ENCODE data around the gene PRPF40A.

Gene PRPF40A

GRCh38 chr2:152606941-152607340 is 110.3 kb downstream of the PRPF40A start (continued):
- TF ChIP-seq SALL2 (tag by site-specific recombination; IDR thresholded peaks at IDR 0.05; ENCODE audit: borderline replicate concordance), result no peak
- no peak for TF ChIP-seq KLF9 (tag by site-specific recombination; IDR thresholded peaks at IDR 0.05; ENCODE audit: low read depth)
- no peak for TF ChIP-seq ZFP69B (tag by site-specific recombination; IDR thresholded peaks at IDR 0.05)
- TF ChIP-seq REPIN1 (tag by site-specific recombination; IDR thresholded peaks at IDR 0.05; ENCODE audit: low read depth), result no peak
- no peak for TF ChIP-seq ATF2 (tag by site-specific recombination; IDR thresholded peaks at IDR 0.05; ENCODE audit: low read depth)
- no peak for TF ChIP-seq ZNF2 (tag by site-specific recombination; IDR thresholded peaks at IDR 0.05)
- TF ChIP-seq, protein P1, sequence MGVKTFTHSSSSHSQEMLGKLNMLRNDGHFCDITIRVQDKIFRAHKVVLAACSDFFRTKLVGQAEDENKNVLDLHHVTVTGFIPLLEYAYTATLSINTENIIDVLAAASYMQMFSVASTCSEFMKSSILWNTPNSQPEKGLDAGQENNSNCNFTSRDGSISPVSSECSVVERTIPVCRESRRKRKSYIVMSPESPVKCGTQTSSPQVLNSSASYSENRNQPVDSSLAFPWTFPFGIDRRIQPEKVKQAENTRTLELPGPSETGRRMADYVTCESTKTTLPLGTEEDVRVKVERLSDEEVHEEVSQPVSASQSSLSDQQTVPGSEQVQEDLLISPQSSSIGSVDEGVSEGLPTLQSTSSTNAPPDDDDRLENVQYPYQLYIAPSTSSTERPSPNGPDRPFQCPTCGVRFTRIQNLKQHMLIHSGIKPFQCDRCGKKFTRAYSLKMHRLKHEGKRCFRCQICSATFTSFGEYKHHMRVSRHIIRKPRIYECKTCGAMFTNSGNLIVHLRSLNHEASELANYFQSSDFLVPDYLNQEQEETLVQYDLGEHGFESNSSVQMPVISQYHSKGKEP (tag by site-specific recombination; IDR thresholded peaks at IDR 0.05), result no peak
- no peak for TF ChIP-seq ZNF792 (tag by site-specific recombination; IDR thresholded peaks at IDR 0.05)

- H3K36me3 ChIP-seq (ENCODE audit: control insufficient read depth in 2 of 2, insufficient read depth in 1 of 2, low read length in 2 of 2), result peaks cover 0 to 3% of the 10 kb centered on the region in 2 experiments; a peak in 1 of 3 replicates
- H3K27ac ChIP-seq (ENCODE audit: extremely low read depth, low read depth, low read length), result no peak overlapping the region
- TF ChIP-seq, protein P2, sequence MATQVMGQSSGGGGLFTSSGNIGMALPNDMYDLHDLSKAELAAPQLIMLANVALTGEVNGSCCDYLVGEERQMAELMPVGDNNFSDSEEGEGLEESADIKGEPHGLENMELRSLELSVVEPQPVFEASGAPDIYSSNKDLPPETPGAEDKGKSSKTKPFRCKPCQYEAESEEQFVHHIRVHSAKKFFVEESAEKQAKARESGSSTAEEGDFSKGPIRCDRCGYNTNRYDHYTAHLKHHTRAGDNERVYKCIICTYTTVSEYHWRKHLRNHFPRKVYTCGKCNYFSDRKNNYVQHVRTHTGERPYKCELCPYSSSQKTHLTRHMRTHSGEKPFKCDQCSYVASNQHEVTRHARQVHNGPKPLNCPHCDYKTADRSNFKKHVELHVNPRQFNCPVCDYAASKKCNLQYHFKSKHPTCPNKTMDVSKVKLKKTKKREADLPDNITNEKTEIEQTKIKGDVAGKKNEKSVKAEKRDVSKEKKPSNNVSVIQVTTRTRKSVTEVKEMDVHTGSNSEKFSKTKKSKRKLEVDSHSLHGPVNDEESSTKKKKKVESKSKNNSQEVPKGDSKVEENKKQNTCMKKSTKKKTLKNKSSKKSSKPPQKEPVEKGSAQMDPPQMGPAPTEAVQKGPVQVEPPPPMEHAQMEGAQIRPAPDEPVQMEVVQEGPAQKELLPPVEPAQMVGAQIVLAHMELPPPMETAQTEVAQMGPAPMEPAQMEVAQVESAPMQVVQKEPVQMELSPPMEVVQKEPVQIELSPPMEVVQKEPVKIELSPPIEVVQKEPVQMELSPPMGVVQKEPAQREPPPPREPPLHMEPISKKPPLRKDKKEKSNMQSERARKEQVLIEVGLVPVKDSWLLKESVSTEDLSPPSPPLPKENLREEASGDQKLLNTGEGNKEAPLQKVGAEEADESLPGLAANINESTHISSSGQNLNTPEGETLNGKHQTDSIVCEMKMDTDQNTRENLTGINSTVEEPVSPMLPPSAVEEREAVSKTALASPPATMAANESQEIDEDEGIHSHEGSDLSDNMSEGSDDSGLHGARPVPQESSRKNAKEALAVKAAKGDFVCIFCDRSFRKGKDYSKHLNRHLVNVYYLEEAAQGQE (tag by site-specific recombination; IDR thresholded peaks at IDR 0.05), result no peak
- no peak for TF ChIP-seq ZNF2 (tag by site-specific recombination; IDR thresholded peaks at IDR 0.05)
- TF ChIP-seq ZNF423 (tag by site-specific recombination; IDR thresholded peaks at IDR 0.05), result no peak
- no peak for TF ChIP-seq ZNF18 (tag by site-specific recombination; IDR thresholded peaks at IDR 0.05)
- TF ChIP-seq PBX3 (CRISPR knock-in tag; IDR thresholded peaks at IDR 0.05), result no peak
- no peak for TF ChIP-seq TCF7L2 (IDR thresholded peaks at IDR 0.05; ENCODE audit: borderline replicate concordance, low read depth, low read length)
- no peak for TF ChIP-seq ZNF175 (tag by site-specific recombination; IDR thresholded peaks at IDR 0.05)
- TF ChIP-seq ZNF580 (tag by site-specific recombination; IDR thresholded peaks at IDR 0.05), result no peak
- TF ChIP-seq ZSCAN30 (tag by site-specific recombination; IDR thresholded peaks at IDR 0.05), result no peak
- TF ChIP-seq ZNF223 (tag by site-specific recombination; IDR thresholded peaks at IDR 0.05), result no peak
- TF ChIP-seq ZNF843 (tag by site-specific recombination; IDR thresholded peaks at IDR 0.05), result no peak
- no peak for TF ChIP-seq ZNF830 (tag by site-specific recombination; IDR thresholded peaks at IDR 0.05; ENCODE audit: low read depth)
- no peak for TF ChIP-seq ZSCAN18 (tag by site-specific recombination; IDR thresholded peaks at IDR 0.05)
- no peak for TF ChIP-seq PATZ1 (tag by site-specific recombination; IDR thresholded peaks at IDR 0.05)
- H3K9me3 ChIP-seq (ENCODE audit: control insufficient read depth, insufficient read depth, low read depth, low read length), result no peaks in the 10 kb centered on the region
- H3K4me3 ChIP-seq (ENCODE audit: low read depth, low read length), result no peak overlapping the region
- CTCF ChIA-PET, result interaction anchor here (0.7 kb wide), 2 partner anchors 22 to 184 kb away, joined by 4 to 6 read pairs; no protein-coding TSS in a partner anchor
- POLR2A ChIA-PET, result no interaction called here
- no peaks in the 10 kb centered on the region for H3K4me1 ChIP-seq (ENCODE audit: control insufficient read depth, insufficient read depth, low read length)
Observed at GRCh38 chr2:152606081-152606480, 111.2 kb downstream of the PRPF40A start.
